ENCODE results near the gene AMDHD2. TPM values are rescaled to one million over a fixed set of nuclear protein-coding genes. Genes with fewer than 3 reads are reported as not detected.

Gene AMDHD2
- total RNA-seq, 4 donors from 2014 or later: 20.0 to 33.2 (median 26.4) TPM

- TF ChIP-seq POLR2AphosphoS5 (IDR thresholded peaks at IDR 0.05) (no peak), EP300 (IDR thresholded peaks at IDR 0.05) (no peak), CTCF (IDR thresholded peaks at IDR 0.05) (peak in 1 of 3 experiments; percentile 18), POLR2A (IDR thresholded peaks at IDR 0.05; ENCODE audit: low read depth) (no peak)
- Histone ChIP-seq H3K4me3 (no peak overlapping the region), H3K4me1 (peaks cover 23 to 51% (median 37%) of the 10 kb centered on the region in 4 donors), H3K27me3 (no peaks in the 10 kb centered on the region), H3K9me3 (no peaks in the 10 kb centered on the region), H3K27ac (replicated peaks in 1 of 4) (no peak overlapping the region), H3K36me3 (peaks cover 0 to 16% (median 5%) of the 10 kb centered on the region in 4 donors)
- WGBS: 68% methylated on average over 26 of the region's 29 CpGs
- intact Hi-C loops (cut with DNase I): no loop called here
- no peak for DNase-seq (ENCODE audit: extremely low spot score)
Observed at GRCh38 chr16:2486645-2487516, 33.3 kb upstream of the AMDHD2 start.

GRCh38 chr16:2487517-2487842 is 32.7 kb upstream of the AMDHD2 start:
- 59% methylated on average over 4 of the region's 8 CpGs for WGBS
- intact Hi-C loops (cut with DNase I): no loop called here
- Histone ChIP-seq H3K4me3 (no peak overlapping the region), H3K27ac (replicated peaks in 1 of 4) (no peak overlapping the region), H3K36me3 (peaks cover 0 to 16% (median 5%) of the 10 kb centered on the region in 4 donors), H3K27me3 (no peaks in the 10 kb centered on the region), H3K9me3 (no peaks in the 10 kb centered on the region), H3K4me1 (peaks cover 21 to 45% (median 32%) of the 10 kb centered on the region in 4 donors)
- no peak for TF ChIP-seq POLR2AphosphoS5 (IDR thresholded peaks at IDR 0.05)
- no peak for TF ChIP-seq EP300 (IDR thresholded peaks at IDR 0.05)
- no peak for TF ChIP-seq POLR2A (IDR thresholded peaks at IDR 0.05; ENCODE audit: low read depth)
- no peak for TF ChIP-seq CTCF (IDR thresholded peaks at IDR 0.05)
- DNase-seq (ENCODE audit: extremely low spot score): no peak

- Histone ChIP-seq H3K27ac (replicated peaks in 1 of 4) (no peak overlapping the region), H3K9me3 (no peaks in the 10 kb centered on the region), H3K4me1 (peaks cover 17 to 40% (median 27%) of the 10 kb centered on the region in 4 donors), H3K4me3 (no peak overlapping the region), H3K36me3 (peaks cover 0 to 16% (median 5%) of the 10 kb centered on the region in 4 donors), H3K27me3 (no peaks in the 10 kb centered on the region)
- no peak for TF ChIP-seq POLR2A (IDR thresholded peaks at IDR 0.05; ENCODE audit: low read depth)
- no peak for TF ChIP-seq CTCF (IDR thresholded peaks at IDR 0.05)
- no peak for TF ChIP-seq EP300 (IDR thresholded peaks at IDR 0.05)
- TF ChIP-seq POLR2AphosphoS5 (IDR thresholded peaks at IDR 0.05): no peak
- intact Hi-C loops (cut with DNase I): no loop called here
- WGBS: 68% methylated on average over 13 of the region's 15 CpGs
- DNase-seq (ENCODE audit: extremely low spot score): no peak
Observed at GRCh38 chr16:2487903-2488531, 32.2 kb upstream of the AMDHD2 start.

GRCh38 chr16:2489581-2489980 is 30.6 kb upstream of the AMDHD2 start:
- no peak overlapping the region for H3K27ac ChIP-seq (replicated peaks in 1 of 4)
- intact Hi-C loops (cut with DNase I): no loop called here
- H3K9me3 ChIP-seq: no peaks in the 10 kb centered on the region
- DNase-seq (ENCODE audit: extremely low spot score): no peak
- TF ChIP-seq POLR2AphosphoS5 (IDR thresholded peaks at IDR 0.05): no peak
- TF ChIP-seq EP300 (IDR thresholded peaks at IDR 0.05): no peak
- TF ChIP-seq CTCF (IDR thresholded peaks at IDR 0.05): no peak
- no peak for TF ChIP-seq POLR2A (IDR thresholded peaks at IDR 0.05; ENCODE audit: low read depth)
- peaks cover 0 to 16% (median 5%) of the 10 kb centered on the region in 4 donors for H3K36me3 ChIP-seq
- no peak overlapping the region for H3K4me3 ChIP-seq
- peaks cover 11 to 24% (median 14%) of the 10 kb centered on the region in 4 donors for H3K4me1 ChIP-seq
- no peaks in the 10 kb centered on the region for H3K27me3 ChIP-seq
- 92% methylated on average over 7 of the region's 16 CpGs for WGBS
